Fibroblast of skin of back (primary cell): ENCODE results near the gene MT4.

Source experiments
- DNase-seq: peaks from one replicate; pipeline ENCODE4 v3.0.0-alpha.2; 2013

MT4 gene

GRCh38 chr16:56605475-56605874, 40.6 kb downstream of the MT4 start:
- no peak for DNase-seq

- DNase-seq: peak; percentile 68
These were observed 41.2 kb downstream of the MT4 start for GRCh38 chr16:56606071-56606475.

DNA sequence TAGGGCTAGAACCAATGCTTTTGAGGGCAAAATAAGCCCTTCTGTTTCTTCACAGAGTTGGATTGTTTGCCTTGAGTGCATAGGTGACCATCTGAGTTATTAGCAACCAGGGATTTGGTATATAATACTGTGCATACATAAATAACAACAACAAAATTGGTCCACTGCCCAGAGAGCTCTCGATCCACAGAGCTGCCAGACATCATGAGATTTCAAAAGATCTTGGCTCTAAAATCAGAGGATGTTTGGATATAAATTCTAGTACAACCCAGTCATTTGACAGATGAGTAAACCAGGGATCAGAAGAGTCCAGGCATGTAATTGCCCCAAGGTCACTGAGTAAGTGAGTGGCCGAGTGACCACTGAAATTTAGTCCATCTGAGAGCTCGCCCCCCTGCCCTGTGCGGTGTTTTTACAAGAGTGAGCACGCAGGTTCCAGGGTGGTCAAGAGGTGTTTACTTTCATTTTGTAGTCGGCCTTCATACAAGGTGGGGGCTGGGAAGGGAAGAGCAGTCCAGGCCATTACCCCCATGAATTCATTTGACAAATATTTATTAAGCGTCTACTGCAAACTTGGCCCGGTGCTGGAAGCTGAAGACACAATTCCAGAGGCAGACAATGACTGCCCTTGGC, 41.7 kb downstream of the MT4 start:
- DNase-seq: peak; percentile 40

DNA sequence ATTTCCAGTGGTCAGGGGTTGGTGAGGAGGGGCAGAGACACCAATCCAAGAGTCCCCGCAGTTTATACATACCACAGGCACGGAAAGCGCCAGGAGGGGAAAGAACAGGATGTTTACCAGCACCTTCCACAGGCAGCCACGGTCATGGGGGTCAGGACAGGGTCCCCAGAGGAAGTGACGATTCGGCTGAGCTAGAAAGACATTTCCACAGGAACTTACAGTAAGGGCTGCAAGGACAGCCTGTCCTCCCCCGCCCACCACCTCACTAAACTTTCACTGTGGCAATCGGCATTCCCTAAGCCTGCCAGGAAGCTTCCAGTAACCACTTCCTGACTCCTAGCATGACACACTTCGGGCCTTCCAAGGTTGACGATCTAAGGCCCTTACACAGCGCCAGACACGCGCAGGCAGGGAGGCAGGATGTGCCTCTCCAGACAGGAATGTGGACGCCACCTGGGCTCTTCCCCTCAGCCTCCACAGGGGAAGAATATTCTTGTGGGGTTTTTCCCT, 42.3 kb downstream of the MT4 start:
- peak; percentile 97 for DNase-seq

DNA sequence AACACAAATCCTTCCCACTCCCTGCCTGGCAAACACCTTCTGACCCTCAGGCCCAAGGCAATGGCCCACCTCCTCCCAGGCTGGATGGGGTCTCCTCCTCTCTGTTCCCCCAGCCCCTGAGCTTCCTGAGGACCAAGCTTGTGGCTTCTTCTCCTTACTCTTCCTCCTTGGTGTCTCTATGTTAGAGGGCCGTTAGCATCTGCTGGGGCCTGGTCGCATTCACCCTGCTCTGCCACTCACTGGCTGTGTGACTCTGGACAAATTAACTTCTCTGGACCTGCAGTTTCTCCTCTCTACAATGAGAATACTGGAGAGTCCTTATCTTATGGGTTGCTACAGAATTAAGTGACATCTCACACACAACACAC, 42.8 kb downstream of the MT4 start:
- DNase-seq: no peak

- DNase-seq: peak; percentile 97
These were observed 43.4 kb downstream of the MT4 start, which contains the start of gene MT2A for GRCh38 chr16:56608043-56608875. TSS of gene MT2A (plus strand) at chr16:56608584. CDS start at chr16:56608656, 72 bp downstream.

DNA sequence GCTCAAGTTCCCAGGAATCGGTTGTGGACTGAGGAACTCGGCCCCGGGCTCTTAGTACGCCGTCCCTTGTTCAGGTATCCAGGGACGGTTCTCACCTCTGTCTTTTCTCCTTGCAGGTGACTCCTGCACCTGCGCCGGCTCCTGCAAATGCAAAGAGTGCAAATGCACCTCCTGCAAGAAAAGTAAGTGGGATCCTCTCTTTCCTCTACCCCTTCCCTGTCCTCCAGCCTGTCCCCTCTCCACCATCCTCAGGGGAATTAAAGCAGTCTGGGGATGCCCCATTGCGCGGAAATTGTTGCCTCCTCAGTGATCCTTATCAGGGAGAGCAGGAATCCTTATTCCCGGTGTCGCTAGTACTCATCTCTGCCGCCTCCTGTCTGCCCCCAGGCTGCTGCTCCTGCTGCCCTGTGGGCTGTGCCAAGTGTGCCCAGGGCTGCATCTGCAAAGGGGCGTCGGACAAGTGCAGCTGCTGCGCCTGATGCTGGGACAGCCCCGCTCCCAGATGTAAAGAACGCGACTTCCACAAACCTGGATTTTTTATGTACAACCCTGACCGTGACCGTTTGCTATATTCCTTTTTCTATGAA, 44.1 kb downstream of the MT4 start:
- peak; percentile 19 for DNase-seq

GRCh38 chr16:56609463-56609921, 44.6 kb downstream of the MT4 start:
- peak; percentile 93 for DNase-seq

DNA sequence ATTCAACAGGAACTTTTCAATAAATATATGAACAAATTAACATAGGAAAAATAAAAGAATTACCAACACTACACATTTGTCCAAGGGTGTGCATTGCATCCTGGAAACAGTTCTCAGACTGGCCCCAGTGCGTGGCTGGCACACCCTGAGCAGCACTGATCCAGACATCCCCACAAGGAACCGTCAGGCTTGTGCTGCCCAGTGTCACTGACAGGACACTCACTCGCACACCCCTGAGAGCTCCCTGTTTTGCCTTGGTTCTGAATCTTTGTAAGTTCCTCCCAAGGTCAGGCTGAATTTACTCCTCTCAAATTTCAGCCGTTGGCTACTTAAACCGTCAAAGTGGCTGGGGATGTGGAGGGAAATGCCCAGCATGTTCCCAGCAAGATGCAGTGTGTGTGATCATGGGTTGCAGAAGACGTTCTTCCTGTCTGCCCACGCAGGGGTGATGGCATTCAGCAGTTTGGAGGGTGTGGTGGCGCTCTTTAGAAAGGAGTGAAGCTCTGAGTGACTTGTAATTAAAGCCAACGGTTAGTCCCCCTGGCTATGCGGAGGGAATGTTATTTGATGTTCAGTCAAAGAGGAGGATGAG, 45.2 kb downstream of the MT4 start:
- peak; percentile 83 for DNase-seq

DNA sequence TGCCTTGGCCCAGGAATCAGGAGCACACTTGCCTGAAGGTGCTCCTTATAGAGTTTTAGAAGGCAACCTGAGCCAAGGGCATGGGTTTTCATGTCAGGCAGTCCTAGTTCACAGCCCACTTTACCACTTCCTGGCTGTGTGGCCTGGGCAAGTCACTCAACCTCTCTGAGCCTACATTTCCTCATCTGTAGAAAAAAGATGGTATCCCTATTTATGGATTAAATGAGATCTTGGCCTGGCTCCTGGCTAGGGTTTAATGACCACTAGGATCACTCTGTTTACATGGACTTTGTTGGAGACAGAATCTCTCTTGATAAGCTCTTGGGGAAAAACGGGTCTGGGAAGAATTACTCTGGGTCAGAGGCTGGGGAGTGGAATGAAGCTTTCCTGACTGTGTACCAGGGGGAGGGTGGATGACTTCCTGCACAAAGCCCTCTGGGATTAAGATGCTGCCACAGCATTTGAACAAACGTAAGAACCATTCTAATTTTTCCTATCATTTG, 45.8 kb downstream of the MT4 start:
- DNase-seq: peak; percentile 55

- DNase-seq: peak; percentile 19
These were observed 46.5 kb downstream of the MT4 start for GRCh38 chr16:56611281-56611833.

- DNase-seq: no peak
These were observed 48.8 kb downstream of the MT4 start for GRCh38 chr16:56613706-56614105.

- peak; percentile 94 for DNase-seq
These were observed 49.7 kb downstream of the MT4 start for GRCh38 chr16:56614549-56614991.

DNA sequence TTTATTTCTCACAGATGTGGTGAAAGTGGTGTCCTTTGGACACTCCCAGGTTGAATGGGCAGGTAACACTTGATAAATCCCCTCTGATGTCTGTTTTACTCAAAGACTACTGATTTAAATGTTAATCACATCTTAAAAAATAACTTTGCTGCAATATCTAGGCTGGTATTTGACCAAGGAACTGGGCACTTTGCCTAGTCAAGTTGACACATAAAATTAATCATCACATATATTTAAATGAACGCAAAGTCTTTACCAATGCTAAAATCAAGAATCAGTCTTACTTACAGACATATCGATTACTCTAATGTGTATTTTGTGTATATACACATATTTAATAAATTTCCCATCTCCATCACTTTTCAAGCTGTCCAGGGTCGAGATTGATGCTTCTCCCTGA, 50.5 kb downstream of the MT4 start:
- DNase-seq: peak; percentile 73

DNA sequence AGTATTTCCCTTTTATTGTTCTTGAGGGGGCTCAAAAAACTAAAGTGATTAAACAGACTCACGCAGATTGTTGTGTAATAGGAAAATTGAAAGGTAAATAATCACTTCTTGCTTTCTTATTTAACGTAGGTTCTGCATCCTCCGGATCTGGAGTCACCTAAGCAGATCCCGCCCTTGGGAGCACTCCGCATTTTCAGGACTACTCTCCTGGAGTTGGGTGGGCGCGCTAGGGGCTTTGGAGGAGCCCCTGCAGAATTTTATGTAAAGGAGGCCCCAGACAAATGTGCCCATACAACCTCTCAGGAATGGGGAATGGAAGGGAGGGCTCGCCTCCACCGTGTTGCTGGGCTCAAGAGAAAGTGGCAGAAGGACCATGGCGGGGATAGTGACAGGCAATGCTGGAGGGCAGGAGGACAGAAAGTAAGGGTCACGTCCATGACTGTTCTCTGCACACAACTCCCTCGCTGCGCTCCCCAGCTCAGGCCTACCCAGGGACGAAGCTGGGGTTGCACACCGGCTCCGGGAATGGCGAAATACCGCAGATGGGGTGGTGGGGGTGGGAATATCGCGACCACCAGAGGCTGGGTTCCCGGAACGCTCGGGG, 51.8 kb downstream of the MT4 start:
- no peak for DNase-seq

DNA sequence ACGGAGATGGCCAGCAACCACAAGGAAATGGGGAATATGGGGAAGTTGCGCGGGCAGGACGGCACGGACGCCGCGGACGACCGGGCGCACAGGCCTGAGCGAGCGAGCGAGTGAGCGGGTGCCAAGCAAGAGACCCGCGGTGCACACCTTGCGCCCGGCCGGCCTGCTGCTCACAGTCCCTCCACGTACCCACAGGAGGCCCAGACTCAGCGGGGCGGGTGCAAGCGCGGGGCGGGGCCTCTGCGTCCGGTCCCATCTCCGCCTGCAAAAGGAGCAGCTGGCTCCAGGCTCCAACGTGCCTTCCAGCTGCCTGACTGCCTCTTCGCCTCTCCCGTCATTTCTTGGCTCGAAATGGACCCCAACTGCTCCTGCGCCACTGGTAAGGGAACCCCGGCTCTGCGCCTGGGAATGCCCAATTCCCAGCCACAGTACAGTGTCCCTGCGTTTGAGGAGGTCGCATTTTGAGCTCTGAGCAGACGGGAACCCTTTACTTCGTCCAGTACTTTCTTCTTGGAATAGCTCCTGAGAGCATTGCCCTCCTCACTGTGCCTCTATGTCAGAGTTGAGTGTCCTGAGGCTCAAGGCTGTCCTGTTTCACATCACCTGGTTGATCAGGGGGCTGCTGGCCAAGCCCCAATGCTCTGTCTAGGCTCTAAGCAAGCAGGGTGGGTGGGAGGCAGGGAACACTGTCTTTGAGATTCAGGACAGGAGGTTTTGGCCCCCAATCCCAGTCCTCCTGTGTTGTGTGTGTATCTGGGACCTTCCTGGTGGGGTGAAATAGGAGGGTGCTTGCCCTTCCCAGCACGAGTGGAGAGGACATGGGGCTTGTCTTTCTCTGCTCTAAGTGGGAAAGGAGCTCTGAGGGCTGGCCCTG, 52.6 kb downstream of the MT4 start:
- peak; percentile 43 for DNase-seq

GRCh38 chr16:56618138-56618537, 53.3 kb downstream of the MT4 start:
- no peak for DNase-seq
